ENCODE measurements around the gene DIS3L2.

DNA sequence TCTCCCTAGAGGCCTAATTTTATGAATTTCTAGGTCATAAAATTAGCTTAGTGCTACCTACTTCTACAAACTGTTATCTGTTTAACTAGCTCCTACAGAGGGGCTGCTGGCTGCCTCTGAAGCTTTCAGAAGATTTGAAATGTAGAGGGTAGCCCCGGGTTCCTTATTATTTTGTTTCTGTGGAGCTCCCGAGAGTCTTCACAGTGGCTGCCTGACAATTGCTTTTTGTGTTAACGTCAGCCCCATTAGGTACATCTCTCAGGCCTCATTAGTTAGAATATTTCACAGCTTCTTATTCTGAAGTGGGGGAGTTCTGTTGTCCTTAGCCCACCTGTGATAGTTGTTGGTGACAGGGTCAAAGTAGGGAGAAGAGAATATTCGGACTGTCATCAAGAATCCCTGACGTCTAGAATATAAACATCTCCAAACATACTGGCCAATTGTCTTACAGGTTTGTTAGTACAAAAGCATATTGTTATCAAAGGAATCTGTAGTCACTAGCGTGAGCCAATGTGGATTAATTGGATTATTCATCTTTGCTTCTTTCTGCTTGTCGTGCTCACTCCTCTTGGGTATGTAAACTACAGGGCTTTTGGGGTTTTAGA is 77.5 kb downstream of the DIS3L2 start:
- TF ChIP-seq, protein P1, sequence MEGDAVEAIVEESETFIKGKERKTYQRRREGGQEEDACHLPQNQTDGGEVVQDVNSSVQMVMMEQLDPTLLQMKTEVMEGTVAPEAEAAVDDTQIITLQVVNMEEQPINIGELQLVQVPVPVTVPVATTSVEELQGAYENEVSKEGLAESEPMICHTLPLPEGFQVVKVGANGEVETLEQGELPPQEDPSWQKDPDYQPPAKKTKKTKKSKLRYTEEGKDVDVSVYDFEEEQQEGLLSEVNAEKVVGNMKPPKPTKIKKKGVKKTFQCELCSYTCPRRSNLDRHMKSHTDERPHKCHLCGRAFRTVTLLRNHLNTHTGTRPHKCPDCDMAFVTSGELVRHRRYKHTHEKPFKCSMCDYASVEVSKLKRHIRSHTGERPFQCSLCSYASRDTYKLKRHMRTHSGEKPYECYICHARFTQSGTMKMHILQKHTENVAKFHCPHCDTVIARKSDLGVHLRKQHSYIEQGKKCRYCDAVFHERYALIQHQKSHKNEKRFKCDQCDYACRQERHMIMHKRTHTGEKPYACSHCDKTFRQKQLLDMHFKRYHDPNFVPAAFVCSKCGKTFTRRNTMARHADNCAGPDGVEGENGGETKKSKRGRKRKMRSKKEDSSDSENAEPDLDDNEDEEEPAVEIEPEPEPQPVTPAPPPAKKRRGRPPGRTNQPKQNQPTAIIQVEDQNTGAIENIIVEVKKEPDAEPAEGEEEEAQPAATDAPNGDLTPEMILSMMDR (IDR thresholded peaks at IDR 0.05; ENCODE audit: low read depth, low read length): no peak
- no peak for TF ChIP-seq EZH2phosphoT487 (IDR thresholded peaks at IDR 0.05; ENCODE audit: low read depth)

All from OCI-LY3 (cell line).